Loucy (cell line): ENCODE results near the gene MED29.

Experiments
- H2AFZ ChIP-seq: fragments of 200-600 bp; sonication (generic); 2 replicates; pipeline ENCODE4 v1.6.0; 2016; ENCODE audit warnings: antibody characterized with exemption, mild to moderate bottlenecking, low read length, moderate library complexity
- H3F3A ChIP-seq: fragments of 200-600 bp; 2 replicates; pipeline ENCODE4 v1.6.0; 2016; ENCODE audit warnings: antibody characterized with exemption, low read depth, mild to moderate bottlenecking
- H3K27me3 ChIP-seq: fragments of 200-600 bp; sonication (generic); 2 replicates; pipeline ENCODE4 v1.6.1; 2014; ENCODE audit warnings: low read length, mild to moderate bottlenecking; ENCODE audit not compliant: insufficient read depth, poor library complexity, severe bottlenecking
- H3K36me3 ChIP-seq: fragments of 200-600 bp; sonication (generic); 2 replicates; pipeline ENCODE4 v1.6.1; 2016; ENCODE audit warnings: low read length; ENCODE audit not compliant: insufficient read depth
- H3K4me1 ChIP-seq: fragments of 200-600 bp; sonication (generic); 2 replicates; pipeline ENCODE4 v1.5.1; 2014; ENCODE audit warnings: low read length, mild to moderate bottlenecking; ENCODE audit not compliant: insufficient read depth, poor library complexity, severe bottlenecking
- H3K4me2 ChIP-seq: fragments of 200-600 bp; sonication (generic); 2 replicates; pipeline ENCODE4 v1.6.0; 2014; ENCODE audit warnings: antibody characterized with exemption, low read length, low read depth, mild to moderate bottlenecking; ENCODE audit not compliant: poor library complexity, severe bottlenecking
- H3K4me3 ChIP-seq: fragments of 200-600 bp; sonication (generic); 2 replicates; pipeline ENCODE4 v1.5.1; 2014; ENCODE audit warnings: low read length, mild to moderate bottlenecking, mixed read lengths; ENCODE audit not compliant: poor library complexity, severe bottlenecking
- H3K79me2 ChIP-seq: fragments of 200-600 bp; sonication (generic); 2 replicates; pipeline ENCODE4 v1.6.1; 2014; ENCODE audit warnings: low read length; ENCODE audit not compliant: insufficient read depth
- H3K9ac ChIP-seq: fragments of 200-600 bp; sonication (generic); 2 replicates; pipeline ENCODE4 v1.6.0; 2014; ENCODE audit warnings: mild to moderate bottlenecking, low read depth, low read length, moderate library complexity; ENCODE audit not compliant: poor library complexity, severe bottlenecking
- H3K9me2 ChIP-seq: fragments of 200-600 bp; sonication (generic); replicated peaks from 2 replicates; pipeline ENCODE4 v1.6.1; 2016; ENCODE audit warnings: low read depth, low read length, mixed read lengths
- H3K9me3 ChIP-seq: fragments of 200-600 bp; sonication (generic); 2 replicates; pipeline ENCODE4 v1.6.1; 2014; ENCODE audit warnings: mild to moderate bottlenecking, antibody characterized with exemption, low read length, low read depth; ENCODE audit not compliant: insufficient read depth
- H4K20me1 ChIP-seq: fragments of 200-600 bp; sonication (generic); 2 replicates; pipeline ENCODE4 v1.6.0; 2014; ENCODE audit warnings: antibody characterized with exemption, low read length, mild to moderate bottlenecking; ENCODE audit not compliant: insufficient read depth, poor library complexity, severe bottlenecking
- CTCF ChIP-seq: fragments of 200-600 bp; sonication (generic); conservative IDR thresholded peaks from 2 replicates; pipeline ENCODE4 v1.5.1; 2014; ENCODE audit warnings: mild to moderate bottlenecking, antibody characterized with exemption, low read length
- EZH2phosphoT487 ChIP-seq: fragments of 200-600 bp; IDR thresholded peaks from 2 replicates; pipeline ENCODE4 v1.6.1; 2018; ENCODE audit warnings: antibody characterized with exemption, mild to moderate bottlenecking, moderate library complexity, borderline replicate concordance

MED29 gene

GRCh38 chr19:39411081-39411831 lies 20.1 kb downstream of the MED29 start:
- Histone ChIP-seq H3K27me3 (peaks cover 5% of the 10 kb centered on the region), H3F3A (peaks cover 3% of the 10 kb centered on the region), H4K20me1 (peaks cover 48% of the 10 kb centered on the region), H3K9ac (peak overlapping the region; percentile 94), H3K79me2 (peaks cover 76% of the 10 kb centered on the region), H3K4me3 (peak overlapping the region; percentile 93), H3K9me3 (no peaks in the 10 kb centered on the region), H2AFZ (no peak overlapping the region), H3K36me3 (no peaks in the 10 kb centered on the region; the same call in 1 of the 2 replicates), H3K4me1 (peaks cover 44% of the 10 kb centered on the region), H3K4me2 (peak overlapping the region; percentile 97), H3K9me2 (no peaks in the 10 kb centered on the region)
- TF ChIP-seq CTCF (no peak), EZH2phosphoT487 (no peak)

- H3K79me2 ChIP-seq = peaks cover 81% of the 10 kb centered on the region
- no peaks in the 10 kb centered on the region for H3K9me3 ChIP-seq
- peak overlapping the region; percentile 93 for H3K4me3 ChIP-seq
- H4K20me1 ChIP-seq = peaks cover 49% of the 10 kb centered on the region
- peak overlapping the region; percentile 97 for H3K4me2 ChIP-seq
- peak overlapping the region; percentile 94 for H3K9ac ChIP-seq
- TF ChIP-seq EZH2phosphoT487 (no peak), CTCF (peak; percentile 99)
- H3F3A ChIP-seq = peaks cover 3% of the 10 kb centered on the region
- H3K36me3 ChIP-seq = no peaks in the 10 kb centered on the region; the same call in 1 of the 2 replicates
- H3K9me2 ChIP-seq = no peaks in the 10 kb centered on the region
- H2AFZ ChIP-seq = no peak overlapping the region
- peaks cover 5% of the 10 kb centered on the region for H3K27me3 ChIP-seq
- peaks cover 45% of the 10 kb centered on the region for H3K4me1 ChIP-seq
These were observed 20.6 kb downstream of the MED29 start for GRCh38 chr19:39411832-39412099.

- H3K36me3 ChIP-seq = no peaks in the 10 kb centered on the region; the same call in 1 of the 2 replicates
- no peaks in the 10 kb centered on the region for H3K9me2 ChIP-seq
- peak within 1 kb of the TSS; percentile 93 for H3K4me3 ChIP-seq
- peaks cover 82% of the 10 kb centered on the region for H3K79me2 ChIP-seq
- no peak for TF ChIP-seq EZH2phosphoT487
- peak; percentile 82 for TF ChIP-seq CTCF
- H3K4me2 ChIP-seq = peak within 1 kb of the TSS; percentile 97
- H4K20me1 ChIP-seq = peaks cover 48% of the 10 kb centered on the region
- peak within 1 kb of the TSS; percentile 98 for H3K9ac ChIP-seq
- H3F3A ChIP-seq = no peaks in the 10 kb centered on the region
- H3K27me3 ChIP-seq = peaks cover 5% of the 10 kb centered on the region
- H3K4me1 ChIP-seq = peaks cover 46% of the 10 kb centered on the region
- H2AFZ ChIP-seq = peak within 1 kb of the TSS; percentile 76
- H3K9me3 ChIP-seq = no peaks in the 10 kb centered on the region
These were observed 21.1 kb downstream of the MED29 start, which contains the start of gene PLEKHG2 for GRCh38 chr19:39412100-39412866. TSS of gene PLEKHG2 (plus strand) at chr19:39412669. CDS start at chr19:39414087, 1,418 bp downstream.
